Thyroid gland (tissue), 4 donors: ENCODE data around the gene BTK. TPM values are rescaled to one million over a fixed set of nuclear protein-coding genes. Genes with fewer than 3 reads are reported as not detected.

ENCODE experiments used
- DNase-seq, 2 donors: peaks; one replicate each; pipeline ENCODE4 v3.0.0-alpha.2; 2019
- H3K27ac ChIP-seq, 3 donors: fragments of 200-600 bp; sonication (generic); 1 replicate in 2 of 3; 2 replicates in 1 of 3; pipeline ENCODE4 v1.5.1; 2016 to 2019; ENCODE audit warnings: mild to moderate bottlenecking in 1 of 3, moderate library complexity in 1 of 3
- H3K27me3 ChIP-seq: fragments of 200-600 bp; sonication (generic); one replicate; pipeline ENCODE4 v1.5.1; 2019
- H3K36me3 ChIP-seq, 2 donors: fragments of 200-600 bp; sonication (generic); one replicate each; pipeline ENCODE4 v1.5.1; 2016 to 2019
- H3K4me1 ChIP-seq, 2 donors: fragments of 200-600 bp; sonication (generic); one replicate each; pipeline ENCODE4 v1.5.1; 2017 to 2019
- H3K4me3 ChIP-seq, 3 donors: fragments of 200-600 bp; sonication (generic); replicated peaks in 1 of 3; 1 replicate in 2 of 3; 2 replicates in 1 of 3; pipeline ENCODE4 v1.5.1; 2016; ENCODE audit warnings: mild to moderate bottlenecking in 1 of 3
- H3K9me3 ChIP-seq: fragments of 200-600 bp; sonication (generic); one replicate; pipeline ENCODE4 v1.5.1; 2017
- CTCF ChIP-seq, 6 experiments: fragments of 200-600 bp in 3 of 6; fragments of 450-650 bp in 3 of 6; sonication (generic) in 3 of 6; IDR thresholded peaks; one replicate each; pipeline ENCODE4 v1.5.1; 2016 to 2019; ENCODE audit warnings: antibody characterized with exemption in 6 of 6, mild to moderate bottlenecking in 2 of 6, inconsistent platforms in 1 of 6, moderate library complexity in 1 of 6
- POLR2A ChIP-seq, 2 donors: fragments of 450-650 bp; IDR thresholded peaks; one replicate each; pipeline ENCODE4 v1.6.1; 2017; ENCODE audit warnings: antibody characterized with exemption in 2 of 2, mild to moderate bottlenecking in 2 of 2, moderate library complexity in 1 of 2
- WGBS, 2 donors: methylation state at CpG; one replicate each; pipeline ENCODE4 v1.1.5; 2017; 5-methylcytosine and 5-hydroxymethylcytosine counted together
- intact Hi-C: fragments of 100-400 bp; cut with DNase I; formaldehyde crosslinking; loops from one replicate; pipeline ENCODE4 v1.15.1; 2023
- total RNA-seq, 4 donors: library from RNA; depleted of rRNA; stranded (reverse); fragments of >200 nt; gene quantifications; one replicate each; pipeline ENCODE4 v1.2.3, GENCODE V29; 2016

The BTK gene
- total RNA-seq, 4 donors from 2014 or later, result 0.49 to 5.2 (median 1.6) TPM

- Histone ChIP-seq H3K4me3 (no peak overlapping the region), H3K9me3 (no peaks in the 10 kb centered on the region), H3K36me3 (no peaks in the 10 kb centered on the region), H3K4me1 (no peaks in the 10 kb centered on the region), H3K27me3 (peaks cover 2% of the 10 kb centered on the region), H3K27ac (no peak overlapping the region)
- DNase-seq, result no peak
- intact Hi-C loops, result no loop called here
- TF ChIP-seq CTCF (IDR thresholded peaks at IDR 0.05) (no peak), POLR2A (IDR thresholded peaks at IDR 0.05) (no peak)
- 57 to 69% methylated on average over 3 of the region's 3 CpGs for WGBS, 2 donors
These were observed 15.0 kb downstream of the BTK start for GRCh38 chrX:101370888-101371504.

- WGBS, 2 donors, result 74 to 79% methylated on average over 6 of the region's 6 CpGs
- no peak for TF ChIP-seq CTCF (IDR thresholded peaks at IDR 0.05)
- no peak for TF ChIP-seq POLR2A (IDR thresholded peaks at IDR 0.05)
These were observed 16.3 kb downstream of the BTK start for GRCh38 chrX:101369687-101370086.

GRCh38 chrX:101368800-101369199, 17.2 kb downstream of the BTK start:
- no peaks in the 10 kb centered on the region for H3K4me1 ChIP-seq
- no peak for TF ChIP-seq POLR2A (IDR thresholded peaks at IDR 0.05)
- no peak for TF ChIP-seq CTCF (IDR thresholded peaks at IDR 0.05)
- intact Hi-C loops, result no loop called here

More at GRCh38 chrX:101369687-101370086, 16.3 kb downstream of the BTK start:
- H3K36me3 ChIP-seq, result no peaks in the 10 kb centered on the region
- intact Hi-C loops, result no loop called here
- no peak overlapping the region for H3K4me3 ChIP-seq
- H3K4me1 ChIP-seq, result no peaks in the 10 kb centered on the region
- no peak overlapping the region for H3K27ac ChIP-seq
- H3K9me3 ChIP-seq, result no peaks in the 10 kb centered on the region
- no peak for DNase-seq
- peaks cover 4% of the 10 kb centered on the region for H3K27me3 ChIP-seq

GRCh38 chrX:101365301-101365795, 20.6 kb downstream of the BTK start:
- 89 to 93% methylated on average over 1 of the region's 1 CpG for WGBS, 2 donors
- intact Hi-C loops, result no loop called here
- TF ChIP-seq CTCF (IDR thresholded peaks at IDR 0.05) (no peak), POLR2A (IDR thresholded peaks at IDR 0.05) (no peak)
- H3K27me3 ChIP-seq, result peaks cover 4% of the 10 kb centered on the region
- H3K27ac ChIP-seq, result no peak overlapping the region
- H3K9me3 ChIP-seq, result no peaks in the 10 kb centered on the region
- no peak overlapping the region for H3K4me3 ChIP-seq
- H3K36me3 ChIP-seq, result no peaks in the 10 kb centered on the region
- no peaks in the 10 kb centered on the region for H3K4me1 ChIP-seq
- no peak for DNase-seq

More at GRCh38 chrX:101368800-101369199, 17.2 kb downstream of the BTK start:
- Histone ChIP-seq H3K9me3 (no peaks in the 10 kb centered on the region), H3K27me3 (peaks cover 4% of the 10 kb centered on the region), H3K27ac (no peak overlapping the region), H3K4me3 (no peak overlapping the region), H3K36me3 (no peaks in the 10 kb centered on the region)
- DNase-seq, result no peak

GRCh38 chrX:101362757-101363156, 23.2 kb downstream of the BTK start:
- H3K36me3 ChIP-seq, result no peaks in the 10 kb centered on the region
- no peaks in the 10 kb centered on the region for H3K9me3 ChIP-seq
- TF ChIP-seq POLR2A (IDR thresholded peaks at IDR 0.05) (no peak), CTCF (IDR thresholded peaks at IDR 0.05) (no peak)
- no peak overlapping the region for H3K4me3 ChIP-seq
- no peak overlapping the region for H3K27ac ChIP-seq
- H3K27me3 ChIP-seq, result peaks cover 4% of the 10 kb centered on the region
- intact Hi-C loops, result no loop called here
- no peak for DNase-seq
- no peaks in the 10 kb centered on the region for H3K4me1 ChIP-seq
